Body of pancreas (tissue), 4 donors: ENCODE results near the gene C16orf46.

Source experiments
- POLR2A ChIP-seq, 3 donors: fragments of 450-650 bp; IDR thresholded peaks; one replicate each; pipeline ENCODE4 v1.6.1; 2016; ENCODE audit warnings: antibody characterized with exemption in 3 of 3, mild to moderate bottlenecking in 2 of 3
- TF ChIP-seq, protein P1 (sequence below), 7 experiments: fragments of 450-650 bp in 4 of 7; fragments of 200-600 bp in 3 of 7; sonication (generic) in 3 of 7; IDR thresholded peaks; one replicate each; pipeline ENCODE4 v1.5.1; 2016 to 2019; ENCODE audit warnings: antibody characterized with exemption in 7 of 7

- TF ChIP-seq, protein P1, sequence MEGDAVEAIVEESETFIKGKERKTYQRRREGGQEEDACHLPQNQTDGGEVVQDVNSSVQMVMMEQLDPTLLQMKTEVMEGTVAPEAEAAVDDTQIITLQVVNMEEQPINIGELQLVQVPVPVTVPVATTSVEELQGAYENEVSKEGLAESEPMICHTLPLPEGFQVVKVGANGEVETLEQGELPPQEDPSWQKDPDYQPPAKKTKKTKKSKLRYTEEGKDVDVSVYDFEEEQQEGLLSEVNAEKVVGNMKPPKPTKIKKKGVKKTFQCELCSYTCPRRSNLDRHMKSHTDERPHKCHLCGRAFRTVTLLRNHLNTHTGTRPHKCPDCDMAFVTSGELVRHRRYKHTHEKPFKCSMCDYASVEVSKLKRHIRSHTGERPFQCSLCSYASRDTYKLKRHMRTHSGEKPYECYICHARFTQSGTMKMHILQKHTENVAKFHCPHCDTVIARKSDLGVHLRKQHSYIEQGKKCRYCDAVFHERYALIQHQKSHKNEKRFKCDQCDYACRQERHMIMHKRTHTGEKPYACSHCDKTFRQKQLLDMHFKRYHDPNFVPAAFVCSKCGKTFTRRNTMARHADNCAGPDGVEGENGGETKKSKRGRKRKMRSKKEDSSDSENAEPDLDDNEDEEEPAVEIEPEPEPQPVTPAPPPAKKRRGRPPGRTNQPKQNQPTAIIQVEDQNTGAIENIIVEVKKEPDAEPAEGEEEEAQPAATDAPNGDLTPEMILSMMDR (IDR thresholded peaks at IDR 0.05) = no peak
- no peak for TF ChIP-seq POLR2A (IDR thresholded peaks at IDR 0.05)
Measured at GRCh38 chr16:81040131-81040530, 36.9 kb downstream of the C16orf46 start.
